HG03135 (cell line): Measurements from ENCODE around the gene TBC1D2.

ENCODE experiments used
- ATAC-seq: cut with Tn5 transposase; IDR thresholded peaks from one replicate; pipeline ENCODE4 v1.9.1; 2021; ENCODE audit warnings: mild to moderate bottlenecking, moderate library complexity; ENCODE audit not compliant: unreplicated experiment

The TBC1D2 gene

GRCh38 chr9:98242426-98242825, 13.0 kb downstream of the TBC1D2 start:
- no peak for ATAC-seq

- no peak for ATAC-seq
Observed at GRCh38 chr9:98241357-98242300, 13.8 kb downstream of the TBC1D2 start.

GRCh38 chr9:98240475-98240874, 15.0 kb downstream of the TBC1D2 start:
- ATAC-seq = no peak

- ATAC-seq = no peak
Observed at GRCh38 chr9:98236901-98237487, 18.5 kb downstream of the TBC1D2 start.

- ATAC-seq = no peak
Observed at GRCh38 chr9:98235126-98235525, 20.3 kb downstream of the TBC1D2 start.

- no peak for ATAC-seq
Observed at GRCh38 chr9:98234245-98234825, 21.1 kb downstream of the TBC1D2 start.

GRCh38 chr9:98232926-98233325, 22.5 kb downstream of the TBC1D2 start:
- no peak for ATAC-seq

GRCh38 chr9:98231770-98232478, 23.5 kb downstream of the TBC1D2 start:
- ATAC-seq = no peak

GRCh38 chr9:98230789-98231188, 24.7 kb downstream of the TBC1D2 start:
- ATAC-seq = no peak

- ATAC-seq = no peak
Observed at GRCh38 chr9:98230304-98230703, 25.1 kb downstream of the TBC1D2 start.

- ATAC-seq = no peak
Observed at GRCh38 chr9:98229620-98230019, 25.8 kb downstream of the TBC1D2 start.

GRCh38 chr9:98229090-98229395, 26.4 kb downstream of the TBC1D2 start:
- no peak for ATAC-seq

- no peak for ATAC-seq
Observed at GRCh38 chr9:98228392-98229089, 26.9 kb downstream of the TBC1D2 start.

GRCh38 chr9:98227883-98228282, 27.6 kb downstream of the TBC1D2 start:
- no peak for ATAC-seq

- no peak for ATAC-seq
Observed at GRCh38 chr9:98226957-98227356, 28.5 kb downstream of the TBC1D2 start.

- ATAC-seq = no peak
Observed at GRCh38 chr9:98226516-98226915, 28.9 kb downstream of the TBC1D2 start.

- ATAC-seq = no peak
Observed at GRCh38 chr9:98225015-98225442, 30.4 kb downstream of the TBC1D2 start.

- ATAC-seq = no peak
Observed at GRCh38 chr9:98222885-98223691, 32.4 kb downstream of the TBC1D2 start.

- ATAC-seq = no peak
Observed at GRCh38 chr9:98220911-98221310, 34.5 kb downstream of the TBC1D2 start.

- no peak for ATAC-seq
Observed at GRCh38 chr9:98219794-98220370, 35.6 kb downstream of the TBC1D2 start.
